Neural progenitor cell (in vitro differentiated cells): ENCODE results near the gene LRRN4.

Experiments
- EZH2 ChIP-seq: fragments of 200-600 bp; sonication (generic); IDR thresholded peaks from 2 replicates; pipeline ENCODE4 v1.6.1; 2017; ENCODE audit warnings: antibody characterized with exemption, mild to moderate bottlenecking, moderate library complexity
- TF ChIP-seq, protein P1 (sequence below): fragments of 200-600 bp; sonication (generic); IDR thresholded peaks from 2 replicates; pipeline ENCODE4 v1.5.1; 2017; ENCODE audit warnings: antibody characterized with exemption, mild to moderate bottlenecking

DNA sequence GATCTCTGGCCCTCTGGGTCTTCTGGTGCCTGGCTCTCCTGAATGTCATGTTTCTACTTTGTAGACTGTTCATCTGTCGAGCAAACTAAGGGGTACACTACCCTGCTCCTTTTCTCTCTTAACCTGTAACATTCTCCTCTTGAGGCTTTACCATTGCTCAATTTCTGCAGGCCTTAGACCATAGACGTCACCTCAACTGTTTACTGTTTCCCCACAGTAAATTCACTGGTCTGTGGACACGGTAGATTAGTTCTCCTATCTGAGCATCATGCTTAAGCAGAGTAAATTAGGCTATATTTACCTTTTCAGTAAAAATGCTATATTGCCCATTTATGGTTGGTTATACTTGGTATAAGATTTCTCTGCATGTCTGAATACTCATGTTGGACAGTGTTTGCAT lies 62.9 kb downstream of the LRRN4 start:
- no peak for TF ChIP-seq EZH2
- TF ChIP-seq, protein P1, sequence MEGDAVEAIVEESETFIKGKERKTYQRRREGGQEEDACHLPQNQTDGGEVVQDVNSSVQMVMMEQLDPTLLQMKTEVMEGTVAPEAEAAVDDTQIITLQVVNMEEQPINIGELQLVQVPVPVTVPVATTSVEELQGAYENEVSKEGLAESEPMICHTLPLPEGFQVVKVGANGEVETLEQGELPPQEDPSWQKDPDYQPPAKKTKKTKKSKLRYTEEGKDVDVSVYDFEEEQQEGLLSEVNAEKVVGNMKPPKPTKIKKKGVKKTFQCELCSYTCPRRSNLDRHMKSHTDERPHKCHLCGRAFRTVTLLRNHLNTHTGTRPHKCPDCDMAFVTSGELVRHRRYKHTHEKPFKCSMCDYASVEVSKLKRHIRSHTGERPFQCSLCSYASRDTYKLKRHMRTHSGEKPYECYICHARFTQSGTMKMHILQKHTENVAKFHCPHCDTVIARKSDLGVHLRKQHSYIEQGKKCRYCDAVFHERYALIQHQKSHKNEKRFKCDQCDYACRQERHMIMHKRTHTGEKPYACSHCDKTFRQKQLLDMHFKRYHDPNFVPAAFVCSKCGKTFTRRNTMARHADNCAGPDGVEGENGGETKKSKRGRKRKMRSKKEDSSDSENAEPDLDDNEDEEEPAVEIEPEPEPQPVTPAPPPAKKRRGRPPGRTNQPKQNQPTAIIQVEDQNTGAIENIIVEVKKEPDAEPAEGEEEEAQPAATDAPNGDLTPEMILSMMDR, result no peak
